SK-N-SH treated with all-trans-retinoic acid at 6 μM for 48 hours (cell line): ENCODE results near the gene TMEM128.
"Not testable (repeated sequence)": the region's sequence is repeated elsewhere in the genome, so short reads cannot be mapped to it uniquely, and the experiment has no call there.

ENCODE experiments used
- ATAC-seq: fragments of 200-7000 bp; cut with Tn5 transposase; 3 replicates; pipeline ENCODE4 v1.9.1; 2020; ENCODE audit warnings: mild to moderate bottlenecking, moderate library complexity
- ARNTL ChIP-seq: fragments of 450-650 bp; formaldehyde crosslinking; IDR thresholded peaks from 2 replicates; pipeline ENCODE4 v1.5.0; 2020; ENCODE audit warnings: low read depth, mild to moderate bottlenecking, moderate library complexity, borderline replicate concordance
- BACH2 ChIP-seq: fragments of 250-450 bp; sonication (Bioruptor Pico); IDR thresholded peaks from 2 replicates; pipeline ENCODE4 v1.9.0; 2021; ENCODE audit warnings: mild to moderate bottlenecking, borderline replicate concordance
- CSDC2 ChIP-seq: fragments of 250-450 bp; sonication (Bioruptor Pico); IDR thresholded peaks from 2 replicates; pipeline ENCODE4 v1.5.0; 2020; ENCODE audit warnings: mild to moderate bottlenecking, moderate library complexity
- CSRNP3 ChIP-seq: fragments of 250-450 bp; sonication (Bioruptor Pico); IDR thresholded peaks from 2 replicates; pipeline ENCODE4 v1.5.1; 2021; ENCODE audit warnings: mild to moderate bottlenecking, moderate library complexity
- ESRRG ChIP-seq: fragments of 250-450 bp; sonication (Bioruptor Pico); IDR thresholded peaks from 2 replicates; pipeline ENCODE4 v1.6.1; 2021; ENCODE audit warnings: mild to moderate bottlenecking
- GLIS3 ChIP-seq: fragments of 250-450 bp; sonication (Bioruptor Pico); IDR thresholded peaks from 2 replicates; pipeline ENCODE4 v1.5.0; 2020; ENCODE audit warnings: mild to moderate bottlenecking, moderate library complexity
- OSR1 ChIP-seq: fragments of 250-450 bp; sonication (Bioruptor Pico); IDR thresholded peaks from 2 replicates; pipeline ENCODE4 v1.8.0; 2022; ENCODE audit warnings: moderate library complexity, mild to moderate bottlenecking, inconsistent platforms
- PPARA ChIP-seq: fragments of 250-450 bp; sonication (Bioruptor Pico); IDR thresholded peaks from 2 replicates; pipeline ENCODE4 v1.5.0; 2020; ENCODE audit warnings: mild to moderate bottlenecking, borderline replicate concordance
- RARB ChIP-seq: fragments of 250-450 bp; sonication (Bioruptor Pico); IDR thresholded peaks from 2 replicates; pipeline ENCODE4 v1.8.0; 2021; ENCODE audit warnings: mild to moderate bottlenecking, moderate library complexity
- SNAI2 ChIP-seq: fragments of 250-450 bp; sonication (Bioruptor Pico); IDR thresholded peaks from 2 replicates; pipeline ENCODE4 v1.5.0; 2020; ENCODE audit warnings: mild to moderate bottlenecking, moderate library complexity
- TCF4 ChIP-seq: fragments of 250-450 bp; sonication (Bioruptor Pico); IDR thresholded peaks from 2 replicates; pipeline ENCODE4 v1.8.0; 2021; ENCODE audit warnings: mild to moderate bottlenecking, moderate library complexity, borderline replicate concordance
- TOX ChIP-seq: fragments of 250-450 bp; sonication (Bioruptor Pico); IDR thresholded peaks from 2 replicates; pipeline ENCODE4 v1.8.0; 2021; ENCODE audit warnings: mild to moderate bottlenecking, moderate library complexity, borderline replicate concordance
- ZFP3 ChIP-seq: fragments of 250-450 bp; sonication (Bioruptor Pico); IDR thresholded peaks from 2 replicates; pipeline ENCODE4 v1.5.0; 2020; ENCODE audit warnings: mild to moderate bottlenecking, moderate library complexity
- ZFP30 ChIP-seq: fragments of 450-650 bp; formaldehyde crosslinking; IDR thresholded peaks from 2 replicates; pipeline ENCODE4 v1.5.0; 2022; ENCODE audit warnings: mild to moderate bottlenecking, moderate library complexity
- ZNF565 ChIP-seq: fragments of 450-650 bp; formaldehyde crosslinking; conservative IDR thresholded peaks from 2 replicates; pipeline ENCODE4 v1.5.0; 2020; ENCODE audit warnings: low read depth, mild to moderate bottlenecking, moderate library complexity
- ZNF70 ChIP-seq: fragments of 450-650 bp; formaldehyde crosslinking; IDR thresholded peaks from 2 replicates; pipeline ENCODE4 v1.5.0; 2020; ENCODE audit warnings: mild to moderate bottlenecking, moderate library complexity
- ZNF8 ChIP-seq: fragments of 450-650 bp; formaldehyde crosslinking; IDR thresholded peaks from 2 replicates; pipeline ENCODE4 v1.5.0; 2020; ENCODE audit warnings: mild to moderate bottlenecking, moderate library complexity
- TF ChIP-seq, protein P1 (sequence below): fragments of 250-450 bp; sonication (Bioruptor Pico); IDR thresholded peaks from 2 replicates; pipeline ENCODE4 v1.5.0; 2020; ENCODE audit warnings: mild to moderate bottlenecking, moderate library complexity
- TF ChIP-seq, protein P2 (sequence below): fragments of 250-450 bp; sonication (Bioruptor Pico); IDR thresholded peaks from 2 replicates; pipeline ENCODE4 v1.8.0; 2021; ENCODE audit warnings: low read depth, mild to moderate bottlenecking, moderate library complexity, borderline replicate concordance
- TF ChIP-seq, protein P3 (sequence below): fragments of 250-450 bp; sonication (Bioruptor Pico); IDR thresholded peaks from 2 replicates; pipeline ENCODE4 v1.8.0; 2020; ENCODE audit warnings: mild to moderate bottlenecking, moderate library complexity, borderline replicate concordance
- TF ChIP-seq, protein P4 (sequence below): fragments of 250-450 bp; sonication (Bioruptor Pico); IDR thresholded peaks from 2 replicates; pipeline ENCODE4 v1.5.1; 2020; ENCODE audit warnings: low read depth, mild to moderate bottlenecking, moderate library complexity

The TMEM128 gene

GRCh38 chr4:4247696-4248028, 361 bp downstream of the TMEM128 start:
- TF ChIP-seq RARB (CRISPR knock-in tag) (no peak), PPARA (CRISPR knock-in tag) (no peak), CSDC2 (no peak), OSR1 (no peak), CSRNP3 (CRISPR knock-in tag) (no peak), GLIS3 (no peak), ARNTL (no peak), BACH2 (CRISPR knock-in tag) (no peak), ZNF70 (CRISPR knock-in tag) (no peak), ESRRG (CRISPR knock-in tag) (no peak)
- TF ChIP-seq, protein P1, sequence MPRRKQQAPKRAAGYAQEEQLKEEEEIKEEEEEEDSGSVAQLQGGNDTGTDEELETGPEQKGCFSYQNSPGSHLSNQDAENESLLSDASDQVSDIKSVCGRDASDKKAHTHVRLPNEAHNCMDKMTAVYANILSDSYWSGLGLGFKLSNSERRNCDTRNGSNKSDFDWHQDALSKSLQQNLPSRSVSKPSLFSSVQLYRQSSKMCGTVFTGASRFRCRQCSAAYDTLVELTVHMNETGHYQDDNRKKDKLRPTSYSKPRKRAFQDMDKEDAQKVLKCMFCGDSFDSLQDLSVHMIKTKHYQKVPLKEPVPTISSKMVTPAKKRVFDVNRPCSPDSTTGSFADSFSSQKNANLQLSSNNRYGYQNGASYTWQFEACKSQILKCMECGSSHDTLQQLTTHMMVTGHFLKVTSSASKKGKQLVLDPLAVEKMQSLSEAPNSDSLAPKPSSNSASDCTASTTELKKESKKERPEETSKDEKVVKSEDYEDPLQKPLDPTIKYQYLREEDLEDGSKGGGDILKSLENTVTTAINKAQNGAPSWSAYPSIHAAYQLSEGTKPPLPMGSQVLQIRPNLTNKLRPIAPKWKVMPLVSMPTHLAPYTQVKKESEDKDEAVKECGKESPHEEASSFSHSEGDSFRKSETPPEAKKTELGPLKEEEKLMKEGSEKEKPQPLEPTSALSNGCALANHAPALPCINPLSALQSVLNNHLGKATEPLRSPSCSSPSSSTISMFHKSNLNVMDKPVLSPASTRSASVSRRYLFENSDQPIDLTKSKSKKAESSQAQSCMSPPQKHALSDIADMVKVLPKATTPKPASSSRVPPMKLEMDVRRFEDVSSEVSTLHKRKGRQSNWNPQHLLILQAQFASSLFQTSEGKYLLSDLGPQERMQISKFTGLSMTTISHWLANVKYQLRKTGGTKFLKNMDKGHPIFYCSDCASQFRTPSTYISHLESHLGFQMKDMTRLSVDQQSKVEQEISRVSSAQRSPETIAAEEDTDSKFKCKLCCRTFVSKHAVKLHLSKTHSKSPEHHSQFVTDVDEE = no peak
- TF ChIP-seq, protein P2, sequence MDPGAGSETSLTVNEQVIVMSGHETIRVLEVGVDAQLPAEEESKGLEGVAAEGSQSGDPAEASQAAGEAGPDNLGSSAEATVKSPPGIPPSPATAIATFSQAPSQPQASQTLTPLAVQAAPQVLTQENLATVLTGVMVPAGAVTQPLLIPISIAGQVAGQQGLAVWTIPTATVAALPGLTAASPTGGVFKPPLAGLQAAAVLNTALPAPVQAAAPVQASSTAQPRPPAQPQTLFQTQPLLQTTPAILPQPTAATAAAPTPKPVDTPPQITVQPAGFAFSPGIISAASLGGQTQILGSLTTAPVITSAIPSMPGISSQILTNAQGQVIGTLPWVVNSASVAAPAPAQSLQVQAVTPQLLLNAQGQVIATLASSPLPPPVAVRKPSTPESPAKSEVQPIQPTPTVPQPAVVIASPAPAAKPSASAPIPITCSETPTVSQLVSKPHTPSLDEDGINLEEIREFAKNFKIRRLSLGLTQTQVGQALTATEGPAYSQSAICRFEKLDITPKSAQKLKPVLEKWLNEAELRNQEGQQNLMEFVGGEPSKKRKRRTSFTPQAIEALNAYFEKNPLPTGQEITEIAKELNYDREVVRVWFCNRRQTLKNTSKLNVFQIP (CRISPR knock-in tag) = no peak
- ATAC-seq = peak; percentile 13

DNA sequence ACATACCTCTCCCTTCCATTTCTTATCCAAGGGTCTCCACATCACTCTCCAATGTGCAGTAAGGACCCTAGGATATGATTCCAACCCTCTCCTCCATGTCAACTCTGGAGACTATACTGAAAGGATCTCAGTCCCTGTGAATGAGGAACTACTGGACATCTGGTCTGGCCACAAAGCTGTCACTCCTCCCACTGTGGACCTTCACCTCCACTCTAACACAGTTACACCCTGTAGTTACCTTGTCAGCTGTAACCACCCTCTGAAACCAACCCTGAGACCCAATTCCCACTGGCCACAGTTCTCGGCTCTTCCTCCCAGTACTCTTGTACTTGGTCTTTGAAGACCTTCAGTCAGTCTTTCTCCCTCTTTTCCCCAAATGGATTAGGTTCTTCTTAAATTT, 2.9 kb downstream of the TMEM128 start:
- TF ChIP-seq, protein P3, sequence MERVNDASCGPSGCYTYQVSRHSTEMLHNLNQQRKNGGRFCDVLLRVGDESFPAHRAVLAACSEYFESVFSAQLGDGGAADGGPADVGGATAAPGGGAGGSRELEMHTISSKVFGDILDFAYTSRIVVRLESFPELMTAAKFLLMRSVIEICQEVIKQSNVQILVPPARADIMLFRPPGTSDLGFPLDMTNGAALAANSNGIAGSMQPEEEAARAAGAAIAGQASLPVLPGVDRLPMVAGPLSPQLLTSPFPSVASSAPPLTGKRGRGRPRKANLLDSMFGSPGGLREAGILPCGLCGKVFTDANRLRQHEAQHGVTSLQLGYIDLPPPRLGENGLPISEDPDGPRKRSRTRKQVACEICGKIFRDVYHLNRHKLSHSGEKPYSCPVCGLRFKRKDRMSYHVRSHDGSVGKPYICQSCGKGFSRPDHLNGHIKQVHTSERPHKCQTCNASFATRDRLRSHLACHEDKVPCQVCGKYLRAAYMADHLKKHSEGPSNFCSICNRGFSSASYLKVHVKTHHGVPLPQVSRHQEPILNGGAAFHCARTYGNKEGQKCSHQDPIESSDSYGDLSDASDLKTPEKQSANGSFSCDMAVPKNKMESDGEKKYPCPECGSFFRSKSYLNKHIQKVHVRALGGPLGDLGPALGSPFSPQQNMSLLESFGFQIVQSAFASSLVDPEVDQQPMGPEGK (CRISPR knock-in tag) = no peak
- TF ChIP-seq TOX (CRISPR knock-in tag) (no peak), ZNF70 (CRISPR knock-in tag) (no peak), ZFP3 (no peak), ZNF8 (CRISPR knock-in tag) (no peak), ARNTL (no peak), ZNF565 (CRISPR knock-in tag) (no peak)
- TF ChIP-seq, all 23 proteins: peak for 0
- no peak for ATAC-seq

DNA sequence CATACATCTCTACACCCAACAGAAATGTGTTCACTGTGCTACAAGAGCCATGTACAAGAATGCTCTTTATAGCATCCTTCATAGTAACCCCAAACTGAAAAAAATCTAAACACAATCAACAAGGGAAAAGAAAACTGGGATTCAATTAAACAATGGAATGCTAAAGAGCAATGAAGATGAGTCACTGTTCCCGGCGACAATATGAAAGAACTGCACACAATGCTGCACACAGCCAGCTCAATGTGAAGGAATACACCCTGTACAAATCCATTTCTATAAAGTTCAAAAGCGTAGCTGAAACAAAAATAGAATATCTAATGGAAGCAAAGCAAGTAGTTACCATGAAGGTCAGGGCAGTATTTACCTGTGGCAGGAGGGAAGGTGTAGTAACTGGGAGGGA, 8.5 kb downstream of the TMEM128 start:
- ATAC-seq = not testable (repeated sequence)

GRCh38 chr4:4233610-4234009, 14.4 kb downstream of the TMEM128 start:
- TF ChIP-seq TOX (CRISPR knock-in tag) (no peak), PPARA (CRISPR knock-in tag) (no peak), SNAI2 (no peak)
- TF ChIP-seq, protein P4, sequence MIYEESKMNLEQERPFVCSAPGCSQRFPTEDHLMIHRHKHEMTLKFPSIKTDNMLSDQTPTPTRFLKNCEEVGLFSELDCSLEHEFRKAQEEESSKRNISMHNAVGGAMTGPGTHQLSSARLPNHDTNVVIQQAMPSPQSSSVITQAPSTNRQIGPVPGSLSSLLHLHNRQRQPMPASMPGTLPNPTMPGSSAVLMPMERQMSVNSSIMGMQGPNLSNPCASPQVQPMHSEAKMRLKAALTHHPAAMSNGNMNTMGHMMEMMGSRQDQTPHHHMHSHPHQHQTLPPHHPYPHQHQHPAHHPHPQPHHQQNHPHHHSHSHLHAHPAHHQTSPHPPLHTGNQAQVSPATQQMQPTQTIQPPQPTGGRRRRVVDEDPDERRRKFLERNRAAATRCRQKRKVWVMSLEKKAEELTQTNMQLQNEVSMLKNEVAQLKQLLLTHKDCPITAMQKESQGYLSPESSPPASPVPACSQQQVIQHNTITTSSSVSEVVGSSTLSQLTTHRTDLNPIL (CRISPR knock-in tag) = no peak
- TF ChIP-seq, all 23 proteins: peak for 0
- ATAC-seq = no peak

DNA sequence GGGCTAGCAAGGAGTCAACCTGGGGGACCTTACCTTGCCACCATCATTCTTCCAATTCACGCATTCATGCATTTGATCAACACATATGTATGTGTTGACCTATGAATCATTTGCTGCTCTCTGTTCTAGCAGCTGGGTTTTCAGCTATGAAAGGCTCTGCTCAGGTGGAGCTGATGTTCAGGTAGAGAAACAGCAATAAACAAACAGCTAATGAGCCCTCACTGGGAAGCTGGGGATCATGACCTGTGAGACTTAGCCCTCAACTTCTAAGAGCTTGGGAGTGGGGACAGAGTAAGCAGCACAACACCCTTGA, 19.7 kb downstream of the TMEM128 start:
- ATAC-seq = no peak
- TF ChIP-seq ZFP3 (no peak), ZFP30 (no peak), TCF4 (CRISPR knock-in tag) (no peak), CSRNP3 (CRISPR knock-in tag) (no peak), PPARA (CRISPR knock-in tag) (no peak), RARB (CRISPR knock-in tag) (no peak), ARNTL (no peak), ZNF70 (CRISPR knock-in tag) (no peak)
- TF ChIP-seq, protein P3 (CRISPR knock-in tag) = no peak
- TF ChIP-seq, protein P2 (CRISPR knock-in tag) = no peak
